SK-N-SH (cell line): Measurements from ENCODE around the gene PDE4B.

ENCODE experiments used
- CTCF ChIP-seq: fragments of 200-600 bp; sonication (generic); IDR thresholded peaks from 2 replicates; pipeline ENCODE4 v1.6.1; 2017; ENCODE audit warnings: antibody characterized with exemption, mild to moderate bottlenecking, moderate library complexity
- TF ChIP-seq, protein P1 (sequence below): fragments of 150-350 bp; IDR thresholded peaks from 2 replicates; pipeline ENCODE4 v1.6.1; 2017; ENCODE audit warnings: antibody characterized with exemption, low read length, low read depth, borderline replicate concordance

GRCh38 chr1:65791801-65792668 is 660 bp upstream of the PDE4B start:
- TF ChIP-seq CTCF: no peak
- TF ChIP-seq, protein P1, sequence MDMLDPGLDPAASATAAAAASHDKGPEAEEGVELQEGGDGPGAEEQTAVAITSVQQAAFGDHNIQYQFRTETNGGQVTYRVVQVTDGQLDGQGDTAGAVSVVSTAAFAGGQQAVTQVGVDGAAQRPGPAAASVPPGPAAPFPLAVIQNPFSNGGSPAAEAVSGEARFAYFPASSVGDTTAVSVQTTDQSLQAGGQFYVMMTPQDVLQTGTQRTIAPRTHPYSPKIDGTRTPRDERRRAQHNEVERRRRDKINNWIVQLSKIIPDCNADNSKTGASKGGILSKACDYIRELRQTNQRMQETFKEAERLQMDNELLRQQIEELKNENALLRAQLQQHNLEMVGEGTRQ: no peak
